GM18909 (cell line): ENCODE results near the gene GRAMD1A.
"Not testable (repeated sequence)": the region's sequence is repeated elsewhere in the genome, so short reads cannot be mapped to it uniquely, and the experiment has no call there.

Experiments used
- ATAC-seq: cut with Tn5 transposase; IDR thresholded peaks from one replicate; pipeline ENCODE4 v1.9.1; 2021; ENCODE audit warnings: mild to moderate bottlenecking; ENCODE audit not compliant: unreplicated experiment, poor library complexity

The GRAMD1A gene

DNA sequence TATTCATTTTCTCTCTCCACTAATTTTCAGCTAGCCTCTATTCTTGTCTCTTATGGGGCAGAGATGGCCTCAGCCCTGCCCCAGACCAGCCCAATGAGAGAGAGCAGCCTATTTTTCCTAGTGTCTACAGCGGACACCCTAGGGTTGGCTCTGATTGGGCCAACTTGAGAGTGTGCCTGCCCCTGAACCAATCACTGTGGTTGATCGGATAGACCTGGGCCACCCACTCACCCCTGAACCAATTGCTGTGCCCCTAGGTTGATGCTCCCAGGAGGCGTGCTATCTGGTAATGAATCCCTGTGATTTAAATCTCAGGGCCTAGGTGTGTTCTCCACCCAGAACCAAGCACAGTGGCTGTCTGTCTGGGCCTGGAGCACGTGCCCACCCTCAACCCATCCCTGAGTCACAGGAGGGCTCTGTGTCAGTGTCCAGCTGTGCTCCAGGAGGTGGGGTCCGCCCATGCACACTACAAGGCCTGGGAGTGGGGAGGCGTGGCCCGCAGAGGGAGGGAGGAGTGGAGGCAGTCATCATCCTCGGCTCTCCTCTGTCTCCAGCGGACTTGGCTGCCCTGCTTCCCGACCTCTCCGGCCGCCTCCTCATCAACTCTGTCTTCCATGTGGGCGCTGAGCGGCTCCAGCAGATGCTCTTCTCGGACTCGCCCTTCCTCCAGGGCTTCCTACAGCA lies 15.3 kb downstream of the GRAMD1A start:
- no peak for ATAC-seq

DNA sequence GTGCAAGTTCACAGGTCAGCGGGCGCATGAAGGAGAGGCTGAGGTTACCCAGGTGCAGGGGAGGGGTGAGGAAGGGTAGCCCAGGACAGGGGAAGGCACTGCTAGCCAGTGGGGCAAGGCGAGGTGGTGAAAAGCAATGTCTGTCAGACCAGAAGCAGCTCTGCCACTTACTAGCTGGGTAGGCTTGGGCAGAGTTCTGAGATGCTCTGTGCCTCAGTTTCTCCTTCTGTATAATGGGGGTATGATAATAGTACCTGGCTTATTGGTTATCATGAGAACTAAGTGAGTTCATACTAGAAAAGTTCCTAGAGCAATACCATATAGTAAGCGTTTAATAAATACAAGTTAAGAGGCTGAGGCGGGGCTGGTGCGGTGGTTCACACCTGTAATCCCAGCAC lies 15.8 kb downstream of the GRAMD1A start:
- ATAC-seq = no peak

DNA sequence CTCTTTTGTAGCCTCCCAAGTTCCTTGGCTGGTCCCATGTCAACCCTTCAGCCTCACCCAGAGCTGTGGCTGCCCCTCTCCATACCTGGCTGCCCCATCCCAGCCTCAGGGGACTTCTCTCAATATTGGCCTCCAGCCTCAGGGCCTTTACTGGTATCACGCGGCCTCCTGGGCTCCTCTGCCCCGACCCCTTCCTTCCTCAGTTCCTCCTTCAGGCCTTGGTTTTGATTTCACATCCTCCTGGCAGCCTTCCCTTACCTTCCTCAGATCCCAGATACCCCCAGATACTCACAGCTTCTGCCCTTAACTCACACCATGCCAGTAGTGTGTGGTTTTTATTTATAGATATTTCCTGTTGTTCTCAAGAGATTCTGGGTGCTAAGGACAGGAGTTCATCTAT lies 17.4 kb downstream of the GRAMD1A start:
- no peak for ATAC-seq

DNA sequence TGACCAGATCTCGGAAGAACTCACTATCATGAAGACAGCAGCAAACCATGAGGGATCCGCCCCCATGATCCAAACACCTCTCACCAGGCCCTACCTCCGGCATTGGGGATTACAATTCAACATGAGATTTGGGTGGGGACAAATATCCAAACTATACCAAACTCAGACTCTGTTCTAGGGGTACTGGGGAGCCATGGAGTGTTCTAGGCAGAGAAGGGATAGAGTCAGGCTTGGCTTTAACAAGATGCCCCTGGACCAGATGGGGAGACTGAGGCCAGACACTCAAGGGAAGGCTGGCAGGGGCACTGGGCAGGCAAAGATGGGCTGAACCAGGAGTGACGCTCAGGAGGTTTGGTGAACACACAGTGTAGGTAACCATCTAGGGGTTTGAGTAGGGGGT lies 18.3 kb downstream of the GRAMD1A start:
- no peak for ATAC-seq

DNA sequence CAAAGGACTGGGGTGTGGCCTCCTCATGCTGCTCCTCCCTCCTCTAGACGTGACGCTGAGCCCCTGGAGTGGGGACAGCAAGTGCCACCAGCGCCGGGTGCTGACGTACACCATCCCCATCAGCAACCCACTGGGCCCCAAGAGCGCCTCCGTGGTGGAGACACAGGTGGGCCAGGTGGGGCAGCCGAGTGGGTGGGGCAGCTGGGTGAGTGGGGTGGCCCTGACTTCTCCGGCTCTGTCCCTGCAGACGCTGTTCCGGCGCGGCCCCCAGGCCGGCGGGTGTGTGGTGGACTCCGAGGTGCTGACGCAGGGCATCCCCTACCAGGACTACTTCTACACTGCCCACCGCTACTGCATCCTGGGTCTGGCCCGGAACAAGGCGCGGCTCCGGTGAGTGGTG lies 19.0 kb downstream of the GRAMD1A start:
- ATAC-seq = no peak

DNA sequence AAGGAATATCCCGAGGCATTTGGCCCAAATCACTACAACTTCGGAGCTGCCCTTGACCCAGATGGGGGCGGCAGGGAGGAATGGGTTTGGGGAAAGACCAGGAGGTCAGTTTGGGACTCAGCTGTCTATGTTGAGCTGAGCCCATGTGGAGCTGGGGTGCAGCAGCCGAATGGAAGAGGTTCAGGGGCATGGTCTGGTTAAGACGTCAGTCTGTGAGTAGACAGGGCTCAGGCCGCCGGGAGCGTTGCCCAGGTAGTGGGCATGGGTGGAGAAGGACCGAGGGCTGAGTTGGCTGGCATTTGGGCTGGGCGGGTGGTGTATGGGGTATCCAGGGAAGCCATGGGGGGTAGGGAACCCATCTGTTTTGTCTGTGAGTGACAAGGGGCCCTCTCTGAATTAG lies 20.9 kb downstream of the GRAMD1A start:
- no peak for ATAC-seq

DNA sequence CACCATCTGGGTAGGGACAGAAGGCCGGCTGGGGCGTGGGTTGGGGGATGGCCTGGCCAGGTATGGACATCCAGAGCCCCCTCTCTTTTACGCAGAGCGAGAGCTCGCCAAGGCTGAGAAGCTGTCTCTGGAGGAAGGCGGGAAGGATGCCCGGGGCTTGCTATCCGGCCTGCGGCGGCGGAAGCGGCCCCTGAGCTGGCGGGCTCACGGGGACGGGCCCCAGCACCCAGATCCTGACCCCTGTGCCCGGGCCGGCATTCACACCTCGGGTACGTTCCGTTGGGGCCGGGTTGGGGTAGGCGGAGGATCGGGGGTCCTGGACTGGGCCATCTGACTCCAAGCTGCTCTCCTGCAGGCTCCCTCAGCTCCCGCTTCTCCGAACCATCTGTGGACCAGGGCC lies 21.5 kb downstream of the GRAMD1A start:
- no peak for ATAC-seq

DNA sequence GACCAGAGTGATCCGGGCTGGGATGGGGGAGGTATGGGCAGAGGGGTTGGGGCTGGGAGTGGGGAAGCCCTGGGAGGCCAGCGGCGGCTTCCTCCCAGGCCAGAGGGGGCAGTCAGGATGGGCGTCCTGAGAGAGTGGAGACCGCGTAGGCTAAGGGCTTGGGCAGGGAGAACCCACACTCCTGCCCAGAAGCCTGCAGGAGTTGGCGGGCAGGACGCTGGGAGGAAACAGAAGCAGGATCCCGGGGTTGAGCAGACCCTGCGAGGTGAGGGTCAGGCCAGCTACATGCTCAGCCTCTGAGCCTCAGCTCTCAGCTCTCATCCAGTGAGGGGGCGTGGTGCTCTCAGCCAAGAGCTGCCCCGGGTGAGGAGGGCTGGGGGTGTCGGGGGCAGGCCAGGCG lies 22.3 kb downstream of the GRAMD1A start:
- ATAC-seq = no peak

DNA sequence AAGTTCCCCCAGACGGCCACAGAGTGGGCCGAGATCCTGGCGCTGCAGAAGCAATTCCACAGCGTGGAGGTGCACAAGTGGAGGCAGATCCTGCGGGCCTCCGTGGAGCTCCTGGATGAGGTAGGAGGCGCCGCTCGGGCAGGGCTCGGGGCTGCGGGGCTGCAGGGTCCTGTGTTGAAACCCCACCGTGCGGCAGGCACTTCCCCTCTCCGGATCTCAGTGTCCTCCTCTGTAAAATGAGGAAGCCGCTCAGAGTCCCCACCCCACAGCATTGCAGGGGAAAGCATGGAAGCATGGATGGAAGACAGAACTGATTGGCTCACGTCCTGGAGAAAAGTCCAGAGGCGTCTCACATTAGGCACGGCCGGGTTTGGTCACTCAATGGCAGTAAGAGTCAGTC lies 23.3 kb downstream of the GRAMD1A start:
- no peak for ATAC-seq

DNA sequence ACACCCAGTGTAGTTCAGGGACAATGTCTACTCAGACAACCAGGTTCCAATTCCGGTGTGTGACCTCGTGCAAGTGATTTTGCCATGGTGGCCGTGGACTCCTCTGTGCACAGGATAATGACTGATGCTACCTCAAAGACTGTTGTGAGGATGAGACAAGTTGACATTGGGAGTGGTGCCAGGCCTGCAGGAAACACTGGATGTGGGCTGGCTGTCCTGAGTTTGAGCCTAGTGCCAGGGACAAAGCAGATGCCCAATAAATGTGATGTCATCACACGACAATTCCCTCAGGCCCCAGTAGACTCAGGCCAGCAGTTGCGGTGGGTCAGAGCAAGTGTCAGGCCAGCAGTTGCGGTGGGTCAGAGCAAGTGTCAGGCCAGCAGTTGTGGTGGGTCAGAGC lies 24.0 kb downstream of the GRAMD1A start:
- ATAC-seq = no peak

DNA sequence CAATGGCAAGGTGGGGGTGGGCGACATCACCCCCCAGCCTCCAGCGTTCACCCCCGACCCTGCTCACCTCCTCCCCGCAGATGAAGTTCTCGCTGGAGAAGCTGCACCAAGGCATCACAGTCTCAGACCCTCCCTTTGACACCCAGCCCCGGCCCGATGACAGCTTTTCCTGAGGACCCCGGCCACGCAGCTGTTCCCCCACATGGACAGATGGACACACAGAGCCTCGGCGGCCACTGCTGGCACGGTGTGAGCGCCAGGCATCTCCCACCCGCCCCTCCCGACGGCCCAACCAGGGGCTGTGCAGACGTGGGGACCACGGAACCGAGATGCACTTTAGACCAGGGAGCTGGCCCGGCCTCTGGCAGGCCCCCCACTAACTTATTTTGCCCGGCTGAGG lies 25.8 kb downstream of the GRAMD1A start:
- ATAC-seq = no peak

DNA sequence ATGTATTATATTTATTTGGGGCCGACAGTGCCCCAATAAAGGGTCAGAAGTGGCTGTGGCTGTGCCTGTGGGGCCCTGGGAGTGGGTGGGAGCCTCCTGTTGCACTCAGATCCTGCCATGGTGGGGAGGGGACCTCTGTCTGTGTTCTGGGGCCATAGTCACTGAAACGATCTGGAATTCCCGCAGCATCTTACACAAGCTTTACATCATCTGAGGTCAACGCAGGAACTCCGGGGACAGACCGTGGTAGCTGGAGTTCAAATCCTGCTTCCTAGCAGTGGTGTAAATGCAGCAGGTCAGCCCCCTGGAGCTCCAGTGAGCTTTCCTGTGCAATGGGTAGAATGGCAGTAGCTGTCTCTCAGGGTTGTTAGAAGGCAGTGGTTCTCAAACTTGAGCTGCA lies 26.3 kb downstream of the GRAMD1A start:
- no peak for ATAC-seq

DNA sequence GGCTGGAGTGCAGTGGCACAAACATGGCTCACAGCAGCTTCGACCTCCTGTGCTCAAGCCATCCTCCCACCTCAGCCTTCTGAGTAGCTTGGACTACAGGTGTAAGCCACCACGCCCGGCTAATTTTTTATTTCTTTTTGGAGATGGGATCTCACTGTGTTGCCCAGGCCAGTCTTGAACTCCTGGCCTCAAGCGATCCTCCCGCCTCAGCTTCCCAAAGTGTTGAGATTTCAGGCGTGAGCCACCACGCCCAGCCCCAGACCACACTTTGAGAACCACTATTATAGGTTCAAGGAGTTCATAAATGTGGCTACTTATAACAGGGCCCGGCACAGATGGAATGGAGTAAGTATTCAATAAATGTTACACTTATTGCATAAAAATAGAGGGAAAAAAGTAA lies 26.9 kb downstream of the GRAMD1A start:
- no peak for ATAC-seq

DNA sequence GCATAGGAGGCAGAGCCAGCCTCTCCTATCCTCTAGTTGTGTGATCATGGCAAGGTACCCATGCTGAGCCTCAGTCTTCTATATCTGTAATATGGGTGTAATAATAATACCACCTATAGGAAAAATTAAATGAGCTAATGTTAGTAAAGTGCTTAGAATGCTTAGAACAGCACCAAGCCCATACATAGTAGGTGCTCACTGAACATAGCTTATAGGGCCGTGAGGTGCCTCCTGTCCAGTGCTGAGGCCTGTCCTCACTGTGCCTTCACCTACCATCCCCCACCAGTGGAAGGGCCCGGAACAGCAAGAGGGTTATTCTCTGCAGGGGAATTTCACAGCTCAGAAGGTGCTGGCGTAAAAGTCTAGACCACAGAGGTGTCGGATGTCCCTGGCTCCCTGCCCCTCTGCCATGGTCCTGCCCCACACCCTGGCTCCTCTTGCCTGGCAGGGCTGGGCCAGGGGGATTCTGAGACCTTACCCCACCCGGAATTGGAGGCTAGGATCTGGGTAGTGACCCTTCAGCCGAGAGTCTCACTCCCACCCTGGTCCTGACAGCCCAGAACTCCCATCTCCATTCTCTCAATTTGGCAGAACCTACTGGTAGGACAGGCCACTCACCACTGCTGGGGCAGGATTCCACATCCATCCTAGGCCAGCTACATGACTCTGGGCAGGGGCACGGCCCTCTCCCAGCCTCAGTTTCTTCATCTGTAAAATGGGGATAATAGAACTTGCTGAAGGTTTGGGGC lies 27.9 kb downstream of the GRAMD1A start:
- ATAC-seq = no peak

DNA sequence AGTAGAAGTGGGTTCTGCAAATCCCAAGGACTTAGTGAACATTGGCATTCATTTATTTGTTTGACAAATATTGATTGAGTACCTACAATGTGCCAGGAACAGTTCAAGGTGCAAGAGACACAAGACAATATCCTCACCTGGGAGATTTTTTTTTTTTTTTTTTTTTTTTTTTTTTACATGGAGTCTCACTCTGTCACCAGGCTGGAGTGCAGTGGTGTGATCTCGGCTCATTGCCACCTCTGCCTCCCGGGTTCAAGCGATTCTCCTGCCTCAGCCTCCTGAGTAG lies 28.4 kb downstream of the GRAMD1A start:
- not testable (repeated sequence) for ATAC-seq

DNA sequence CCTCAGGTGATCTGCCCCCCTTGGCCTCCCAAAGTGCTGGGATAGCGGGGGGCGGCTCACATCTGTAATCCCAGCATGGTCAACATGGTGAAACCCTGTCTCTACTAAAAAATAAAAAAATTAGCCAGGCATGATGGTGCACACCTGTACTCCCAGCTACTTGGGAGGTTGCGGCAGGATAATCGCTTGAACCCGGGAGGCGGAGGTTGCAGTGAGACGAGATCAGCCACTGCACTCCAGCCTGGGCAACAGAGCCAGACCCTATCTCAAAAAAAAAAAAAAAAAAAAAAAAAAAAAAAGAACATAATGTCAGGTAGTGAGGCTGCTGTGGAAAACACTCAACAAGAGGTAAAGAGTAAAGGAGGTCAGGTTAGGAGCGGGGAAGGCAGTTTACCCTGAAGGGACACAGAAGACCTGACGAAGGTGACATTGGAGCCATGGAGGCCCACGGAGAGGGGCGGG lies 29.2 kb downstream of the GRAMD1A start:
- ATAC-seq = not testable (repeated sequence)

DNA sequence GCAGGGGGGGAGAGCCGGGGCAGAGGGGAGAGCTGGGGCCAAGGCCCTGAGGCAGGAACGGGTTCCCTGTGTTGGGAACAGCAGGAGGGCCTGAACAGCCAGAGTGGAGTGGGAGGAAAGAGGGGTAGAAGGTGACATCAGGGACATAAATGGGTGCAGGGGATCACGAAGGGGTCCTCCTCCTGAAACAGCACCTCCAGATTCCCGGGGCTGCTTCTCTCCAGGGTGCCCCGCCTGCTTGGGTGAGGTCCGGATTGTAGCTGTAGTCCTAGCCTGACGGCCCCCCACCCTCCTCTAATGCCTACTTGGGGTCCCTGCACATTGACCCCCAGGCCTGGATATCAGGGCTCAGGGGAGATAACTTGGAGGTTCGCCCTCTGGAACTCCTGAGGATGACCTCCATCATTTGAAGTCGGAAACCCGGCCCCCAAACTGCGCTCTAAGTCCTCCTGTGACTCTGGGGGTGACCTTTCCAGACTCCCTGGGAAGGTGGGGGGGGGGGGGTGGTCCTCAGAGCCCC lies 29.7 kb downstream of the GRAMD1A start:
- ATAC-seq = no peak

DNA sequence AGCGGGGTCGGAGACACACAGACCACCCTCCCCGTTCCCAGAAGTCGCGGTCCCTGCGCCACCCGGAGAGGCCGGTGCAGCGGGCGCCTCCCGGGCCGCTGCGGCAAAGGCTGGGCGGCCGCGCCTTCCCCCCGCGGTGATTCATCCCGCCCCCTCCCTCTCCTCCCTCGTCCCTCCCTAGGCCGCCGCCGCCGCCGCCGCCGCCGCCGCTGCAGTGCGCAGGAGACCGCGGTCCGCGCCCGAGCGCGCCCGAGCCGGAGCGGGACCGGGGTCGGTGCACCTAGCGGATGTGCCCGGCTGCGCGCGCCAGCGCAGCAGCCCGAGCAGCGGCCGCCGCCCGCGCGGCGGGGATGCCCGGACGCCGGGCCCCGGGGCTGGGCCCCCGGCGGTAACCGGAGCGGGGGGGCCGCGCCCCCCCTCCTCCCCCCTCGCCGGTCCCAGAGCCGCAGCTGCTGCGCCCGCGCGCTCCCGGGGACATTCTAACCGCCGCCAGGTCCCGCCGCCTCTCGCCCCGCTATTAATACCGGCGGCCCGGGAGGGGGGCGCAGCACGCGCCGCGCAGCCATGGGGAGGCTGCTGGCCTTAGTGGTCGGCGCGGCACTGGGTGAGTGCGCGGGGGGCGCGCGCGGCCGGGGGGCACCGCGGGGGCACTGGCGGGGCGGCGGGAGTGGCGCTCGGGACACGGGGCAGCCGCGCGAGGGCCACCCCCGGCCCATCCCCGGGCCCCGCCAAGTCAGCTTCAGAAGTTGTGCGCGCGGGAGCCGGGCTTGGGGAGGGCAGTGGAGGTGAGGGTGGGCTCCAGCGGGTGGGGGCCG lies 30.3 kb downstream of the GRAMD1A start, which contains the start of gene SCN1B:
SCN1B (plus strand) TSS at position 214 of the 815 bp plus-strand sequence; CDS start at position 565, 351 bp downstream.
- ATAC-seq = no peak

DNA sequence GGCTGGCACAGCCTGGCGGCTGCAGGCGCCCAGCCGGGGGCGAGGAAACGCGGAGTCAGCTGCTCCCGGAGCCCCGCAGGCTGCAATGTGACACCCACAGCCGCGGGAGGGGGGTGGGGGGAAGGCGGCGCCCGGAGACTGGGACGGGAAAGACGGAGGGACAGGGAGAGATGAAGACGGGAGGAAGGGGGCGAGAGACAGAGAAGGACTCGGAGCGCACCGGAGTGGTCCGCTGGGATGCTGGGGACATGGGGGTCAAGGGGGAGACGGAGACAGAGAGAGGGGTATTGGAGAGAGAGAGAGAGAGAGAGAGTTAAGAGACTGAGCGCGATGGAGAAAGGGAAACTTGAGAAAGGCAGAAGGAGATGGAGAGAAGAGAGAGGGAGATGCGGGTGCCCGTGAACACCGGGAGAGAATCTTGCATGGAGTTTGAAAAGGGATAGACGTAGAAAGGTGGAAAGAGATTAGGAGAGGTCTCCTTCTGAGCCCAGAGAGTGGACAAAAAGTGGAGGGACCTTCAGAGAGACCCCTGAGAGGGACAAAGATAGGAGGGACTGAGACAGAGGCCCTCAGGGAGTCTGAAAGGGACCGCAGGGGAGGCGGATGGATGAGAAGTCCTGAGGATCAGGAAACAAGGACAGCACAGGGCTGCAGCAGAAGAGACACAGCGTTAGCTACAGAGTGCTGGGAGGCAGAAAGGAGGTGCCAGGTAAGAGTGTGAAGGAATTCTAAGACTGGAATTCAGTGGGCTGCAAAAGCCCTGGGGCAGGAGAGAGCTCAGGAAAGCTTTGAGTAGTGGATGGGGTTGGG lies 31.2 kb downstream of the GRAMD1A start:
- no peak for ATAC-seq

DNA sequence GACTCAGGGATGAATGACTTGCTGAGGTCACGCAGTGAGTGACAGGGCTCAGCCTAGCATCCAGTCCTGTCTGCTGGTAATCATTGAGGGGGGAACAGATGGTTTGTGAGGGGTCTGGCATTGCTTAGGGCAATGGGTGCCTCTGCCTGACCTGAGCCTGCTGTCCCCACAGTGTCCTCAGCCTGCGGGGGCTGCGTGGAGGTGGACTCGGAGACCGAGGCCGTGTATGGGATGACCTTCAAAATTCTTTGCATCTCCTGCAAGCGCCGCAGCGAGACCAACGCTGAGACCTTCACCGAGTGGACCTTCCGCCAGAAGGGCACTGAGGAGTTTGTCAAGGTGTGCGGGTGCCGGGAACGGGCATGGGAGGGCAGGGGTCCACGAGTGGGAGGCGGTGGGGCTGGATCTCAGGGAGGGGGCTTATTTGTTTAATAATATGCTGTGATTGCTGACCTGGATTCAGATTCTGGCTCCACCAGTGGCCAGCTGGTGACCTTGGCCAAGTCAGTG lies 32.3 kb downstream of the GRAMD1A start:
- ATAC-seq = no peak
